C4-2B (cell line): Measurements from ENCODE around the gene PPIF.

Source experiments
- H3K27ac ChIP-seq: fragments of 450-650 bp; 2 replicates; pipeline ENCODE4 v1.5.1; 2017
- CTCF ChIP-seq: fragments of 450-650 bp; conservative IDR thresholded peaks from 2 replicates; pipeline ENCODE4 v1.5.1; 2017; ENCODE audit warnings: mild to moderate bottlenecking
- ZFX ChIP-seq: fragments of 450-650 bp; IDR thresholded peaks from 2 replicates; pipeline ENCODE4 v1.6.1; 2017

PPIF gene

DNA sequence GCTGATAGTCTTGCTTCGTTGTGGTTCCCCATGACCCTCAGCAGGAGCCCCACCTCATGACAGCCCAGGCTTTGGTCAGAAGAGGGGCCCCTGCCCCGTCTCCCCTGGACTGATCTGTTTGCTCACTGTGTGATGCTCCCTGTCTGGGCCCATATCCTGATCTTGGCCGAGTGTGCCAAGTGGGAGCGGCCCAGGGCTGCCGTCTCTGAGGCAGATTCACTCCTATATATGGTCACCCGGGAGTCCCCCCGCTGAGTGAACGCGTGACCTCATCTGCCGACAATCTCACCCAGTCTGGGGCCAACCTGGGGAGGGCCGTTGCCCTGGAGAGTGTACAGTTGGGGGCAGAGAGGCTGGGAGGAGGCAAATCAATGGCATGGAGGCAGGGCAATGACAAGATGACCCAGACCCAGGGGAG is 34.5 kb downstream of the PPIF start:
- TF ChIP-seq ZFX (no peak), CTCF (no peak)
- H3K27ac ChIP-seq, result no peak overlapping the region

DNA sequence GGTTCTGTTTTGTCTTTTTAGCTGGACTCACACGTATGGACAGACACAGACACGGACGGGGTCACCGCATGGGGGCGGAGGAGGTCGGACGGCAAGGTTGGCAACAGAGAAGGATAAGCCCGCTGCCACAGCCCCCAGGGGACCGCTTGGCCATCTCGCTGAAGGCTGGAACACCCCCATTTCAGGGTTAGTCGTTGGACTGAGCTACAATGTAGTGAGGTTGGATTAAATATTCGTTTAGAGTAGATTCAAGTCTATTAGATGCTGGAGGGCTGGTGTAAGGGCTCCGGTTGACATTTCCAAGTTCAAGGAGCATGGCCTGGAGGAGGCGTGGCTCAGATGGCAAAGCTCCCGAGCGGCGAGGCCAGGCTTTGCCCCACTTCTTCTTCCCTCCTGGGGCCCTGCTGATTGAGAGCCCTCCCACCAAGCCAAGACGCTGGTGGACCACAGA is 35.2 kb downstream of the PPIF start:
- TF ChIP-seq ZFX (no peak), CTCF (no peak)
- no peak overlapping the region for H3K27ac ChIP-seq

DNA sequence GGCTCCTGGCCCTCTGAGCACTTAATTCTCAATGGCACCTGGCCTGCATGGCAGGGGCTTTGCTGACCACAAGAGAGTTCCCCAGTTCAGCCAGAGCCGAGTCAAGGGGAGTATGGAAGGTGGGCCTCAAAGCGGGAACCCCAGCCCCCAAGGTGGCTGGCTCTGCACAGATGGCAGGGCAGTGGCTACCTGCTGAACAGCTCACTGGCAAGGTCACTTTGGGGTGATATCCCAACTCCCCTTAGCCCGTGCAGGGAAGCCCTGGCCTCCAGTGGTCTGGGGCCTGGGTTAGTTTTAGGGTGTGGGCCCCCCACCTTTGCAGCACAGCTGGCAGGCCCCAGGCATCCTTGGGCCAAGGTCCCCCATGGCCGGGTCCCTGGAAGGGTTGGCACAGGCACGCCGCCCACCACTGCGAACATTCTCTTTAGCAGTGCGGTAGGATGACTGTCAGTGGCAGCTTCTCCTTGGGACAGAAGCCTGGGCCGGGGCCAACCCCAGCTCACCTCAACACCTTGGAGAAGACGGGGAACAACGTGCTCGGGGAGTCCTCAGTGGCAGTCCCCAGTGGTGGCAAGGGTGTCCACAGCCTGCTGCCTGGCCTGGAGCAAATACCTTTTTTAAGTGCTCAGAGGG is 36.8 kb downstream of the PPIF start:
- TF ChIP-seq ZFX, result no peak
- TF ChIP-seq CTCF, result no peak
- no peak overlapping the region for H3K27ac ChIP-seq

- TF ChIP-seq ZFX (no peak), CTCF (no peak)
- no peak overlapping the region for H3K27ac ChIP-seq
These were observed 37.6 kb downstream of the PPIF start for GRCh38 chr10:79384773-79385391.

- no peak for TF ChIP-seq ZFX
- no peak for TF ChIP-seq CTCF
- H3K27ac ChIP-seq, result no peak overlapping the region
These were observed 38.1 kb downstream of the PPIF start for GRCh38 chr10:79385392-79385795.

GRCh38 chr10:79385804-79386531 is 38.7 kb downstream of the PPIF start:
- no peak overlapping the region for H3K27ac ChIP-seq
- TF ChIP-seq ZFX, result no peak
- TF ChIP-seq CTCF, result no peak
